Measurements from ENCODE around the gene CYP19A1.

DNA sequence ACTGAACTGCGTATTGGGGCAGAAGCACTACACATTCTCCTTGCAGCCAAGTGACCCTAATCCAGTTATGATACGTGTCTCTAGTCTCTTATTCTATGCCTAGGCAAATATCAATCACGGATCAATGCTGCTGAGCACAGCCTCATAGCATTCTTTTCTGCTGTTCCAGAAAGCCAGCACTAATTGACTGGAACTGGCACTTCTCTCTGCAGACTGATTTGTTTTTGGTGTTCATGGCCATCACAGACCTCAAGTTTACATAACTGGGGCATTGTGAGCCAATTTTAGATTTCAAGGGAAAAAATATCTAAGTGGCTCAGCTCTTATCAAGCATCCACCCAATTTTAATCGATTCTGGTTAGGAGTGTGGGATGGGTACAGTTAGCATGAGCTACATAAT is 41.0 kb upstream of the CYP19A1 start:
- TF ChIP-seq EZH2 (IDR thresholded peaks at IDR 0.05; ENCODE audit: insufficient read depth, poor library complexity, severe bottlenecking) (no peak), EZH2phosphoT487 (IDR thresholded peaks at IDR 0.05; ENCODE audit: insufficient read depth, low read depth) (no peak)

Measured in GM23248 (cell line).